Stimulated activated naive CD4-positive, alpha-beta T cell treated with Interleukin-2 at 50 U/mL for 16 hours (primary cell): ENCODE data around the gene THSD4.

ENCODE experiments used
- DNase-seq: peaks from one replicate; lab custom pipeline; 2025; lab: John Stamatoyannopoulos, UW

Gene THSD4

DNA sequence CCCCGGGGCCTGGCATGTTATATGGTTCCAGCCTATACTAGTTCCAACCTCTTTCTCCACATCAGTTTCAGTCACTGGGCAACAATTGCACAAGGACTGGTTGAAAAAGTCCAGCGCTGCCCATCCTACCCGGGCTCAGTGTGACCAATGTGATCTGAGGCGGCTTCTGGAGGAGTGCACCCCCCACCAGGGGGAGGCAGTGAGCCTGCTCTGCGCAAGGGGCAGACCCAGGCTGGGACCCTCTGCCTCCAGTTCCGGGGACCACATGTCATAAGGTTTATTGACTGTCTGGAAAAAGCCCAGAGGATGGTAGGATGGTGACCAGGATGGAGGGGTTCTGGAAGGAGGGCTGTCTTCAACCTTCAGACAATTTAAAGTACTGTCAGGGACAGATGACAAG, 669.4 kb downstream of the THSD4 start:
- DNase-seq, result no peak

- no peak for DNase-seq
These were observed 670.7 kb downstream of the THSD4 start for GRCh38 chr15:71785996-71786395.

- DNase-seq, result no peak
These were observed 671.4 kb downstream of the THSD4 start for GRCh38 chr15:71786673-71787072.

- no peak for DNase-seq
These were observed 673.6 kb downstream of the THSD4 start for GRCh38 chr15:71788646-71789579.

DNA sequence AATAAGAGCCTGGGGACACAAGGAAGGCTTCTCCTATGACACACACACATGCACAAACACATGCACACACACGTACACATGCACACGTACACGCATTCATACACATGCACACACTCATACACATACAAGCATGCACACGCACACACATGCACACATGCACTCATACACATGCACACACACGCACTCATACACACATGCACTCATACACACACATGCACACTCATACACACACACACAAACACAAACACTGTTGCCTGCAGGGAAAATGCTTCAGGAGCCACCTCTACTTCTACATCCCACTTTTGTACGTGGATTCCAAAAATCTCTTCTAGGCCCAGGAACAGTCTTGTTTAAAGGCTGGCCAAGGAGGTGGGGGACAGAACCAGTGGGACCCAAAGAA, 674.3 kb downstream of the THSD4 start:
- DNase-seq, result no peak

- DNase-seq, result no peak
These were observed 674.8 kb downstream of the THSD4 start for GRCh38 chr15:71790081-71790480.

DNA sequence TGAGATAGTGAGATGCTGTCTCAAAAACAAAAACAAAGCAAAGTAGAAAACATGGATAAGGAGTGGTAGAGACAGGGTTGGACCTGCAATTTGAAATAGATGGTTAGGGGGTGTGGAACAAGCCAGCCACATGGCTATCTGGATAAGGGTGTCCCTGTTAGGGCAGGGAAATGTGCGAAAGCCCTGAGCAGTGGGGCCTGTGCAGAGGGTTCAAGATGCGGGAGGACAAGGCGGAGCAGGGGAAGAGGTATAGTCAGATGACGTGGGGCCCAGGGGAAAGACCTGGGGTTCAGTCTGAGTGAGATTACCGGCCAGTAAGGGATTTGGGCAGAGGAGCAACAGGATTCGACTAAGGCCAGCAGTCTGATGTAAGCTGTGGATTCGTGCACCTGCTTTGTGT, 676.7 kb downstream of the THSD4 start:
- DNase-seq, result no peak

GRCh38 chr15:71792521-71792920, 677.2 kb downstream of the THSD4 start:
- DNase-seq, result no peak

DNA sequence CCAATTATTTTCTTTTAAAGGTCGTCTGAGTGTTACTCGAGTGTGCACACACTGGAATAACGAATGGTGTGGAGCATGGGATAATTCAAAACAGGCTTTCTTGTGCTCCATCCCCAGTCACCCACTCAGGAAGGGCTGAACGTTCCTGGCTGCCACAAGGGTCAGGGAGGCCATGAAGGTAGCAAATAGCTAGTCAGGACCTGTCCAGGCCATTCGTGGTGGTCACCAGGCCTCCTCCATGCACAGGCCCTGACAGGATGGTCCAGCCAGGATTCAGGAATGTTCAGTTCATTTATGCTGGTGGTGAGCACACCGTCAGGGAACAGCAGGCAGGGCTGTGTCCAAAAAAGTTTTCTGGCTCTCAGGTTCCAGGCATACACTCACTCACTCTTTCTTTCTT, 683.4 kb downstream of the THSD4 start:
- DNase-seq, result no peak

GRCh38 chr15:71800190-71800589, 684.9 kb downstream of the THSD4 start:
- DNase-seq, result no peak

DNA sequence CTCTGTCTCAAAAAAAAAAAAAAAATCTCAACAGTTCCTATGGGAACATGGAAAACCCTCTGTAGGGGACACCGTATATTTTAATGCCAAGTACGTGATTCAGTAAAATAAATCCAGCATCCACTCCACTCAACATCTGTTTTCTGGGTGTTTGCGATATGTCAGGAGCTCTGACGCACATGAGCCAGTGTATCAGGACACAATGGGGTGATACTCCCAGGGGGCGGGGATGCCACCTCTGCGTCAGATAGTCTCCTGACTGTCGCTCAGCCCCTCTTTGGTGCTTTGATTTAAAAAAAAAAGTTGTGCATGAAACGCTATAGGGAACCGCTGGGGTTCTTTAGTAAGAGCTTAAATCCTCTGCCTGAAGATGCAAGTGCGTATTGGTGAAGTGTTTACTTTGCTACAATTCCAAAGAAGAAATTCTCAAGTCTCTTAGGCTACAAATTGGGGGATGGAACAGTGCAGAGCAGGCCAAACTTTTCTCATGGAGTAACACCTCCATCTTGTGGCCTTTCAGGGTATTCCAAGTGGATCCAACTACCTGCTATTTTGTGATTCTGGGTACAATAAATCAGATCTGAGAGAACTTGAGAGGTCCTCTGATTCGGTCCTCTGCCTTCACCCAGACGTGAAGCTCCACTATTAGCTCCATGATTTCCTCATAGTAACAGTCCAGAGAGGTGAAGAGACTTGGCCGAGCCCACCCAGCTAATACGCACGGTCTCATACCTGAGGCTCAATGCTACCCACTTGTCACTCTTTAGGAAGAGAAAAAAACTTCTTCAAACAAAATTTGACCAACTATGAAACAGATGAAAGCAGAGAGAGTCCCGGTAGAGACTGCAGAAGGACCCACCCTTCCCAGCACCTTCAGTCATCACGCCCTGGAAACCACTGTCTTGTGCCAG, 685.8 kb downstream of the THSD4 start:
- DNase-seq, result no peak

DNA sequence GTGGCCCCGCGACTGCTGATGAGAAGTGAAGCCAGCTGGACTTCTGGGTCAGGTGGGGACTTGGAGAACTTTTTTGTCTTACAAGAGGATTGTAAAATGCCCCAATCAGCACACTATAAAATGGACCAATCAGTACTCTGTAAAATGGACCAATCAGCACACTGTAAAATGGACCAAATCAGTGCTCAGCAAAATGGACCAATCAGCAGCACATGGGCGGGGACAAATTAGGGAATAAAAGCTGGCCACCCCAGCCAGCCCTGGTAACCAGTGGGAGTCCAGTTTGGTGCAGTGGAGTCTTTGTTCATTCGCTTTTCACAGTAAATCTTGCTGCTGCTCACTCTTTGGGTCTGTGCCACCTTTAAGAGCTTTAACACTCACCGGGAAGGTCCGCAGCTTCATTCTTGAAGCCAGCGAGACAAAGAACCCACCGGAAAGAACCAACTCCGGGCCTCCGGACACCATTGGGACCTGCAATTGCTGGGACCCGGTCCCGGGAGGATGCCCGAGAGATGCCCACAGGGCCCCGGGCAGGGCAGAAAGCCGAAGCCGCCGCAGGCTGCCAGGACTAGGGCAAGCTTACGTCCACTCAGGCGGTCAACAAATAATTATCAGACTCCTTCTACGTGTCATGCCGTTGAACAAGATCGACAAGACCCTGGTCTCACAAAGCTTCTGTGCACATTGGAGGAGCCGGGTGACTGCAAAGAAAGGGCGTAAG, 686.8 kb downstream of the THSD4 start:
- no peak for DNase-seq

DNA sequence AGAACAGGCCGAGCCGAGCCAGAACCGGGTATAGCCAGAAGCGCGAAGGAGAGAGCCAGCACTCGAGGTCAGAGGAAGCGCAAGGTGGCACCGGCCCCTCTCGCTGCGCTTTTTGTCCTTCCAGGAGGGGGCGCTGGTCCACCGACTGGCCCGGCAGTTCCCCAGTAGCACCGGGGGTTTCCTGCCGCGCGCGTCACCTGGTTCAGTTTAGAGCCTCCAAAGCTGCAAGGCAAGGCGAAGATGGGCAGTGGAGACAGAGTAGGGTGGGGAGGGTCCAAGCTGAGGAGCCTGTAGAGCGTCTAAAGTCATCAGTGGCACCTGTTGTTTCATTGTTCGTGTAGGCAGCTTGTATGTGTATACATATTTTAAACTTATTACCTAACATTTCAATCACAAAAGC, 687.5 kb downstream of the THSD4 start:
- DNase-seq, result no peak

- no peak for DNase-seq
These were observed 689.0 kb downstream of the THSD4 start for GRCh38 chr15:71804226-71804625.

GRCh38 chr15:71804695-71805470, 689.6 kb downstream of the THSD4 start:
- no peak for DNase-seq

DNA sequence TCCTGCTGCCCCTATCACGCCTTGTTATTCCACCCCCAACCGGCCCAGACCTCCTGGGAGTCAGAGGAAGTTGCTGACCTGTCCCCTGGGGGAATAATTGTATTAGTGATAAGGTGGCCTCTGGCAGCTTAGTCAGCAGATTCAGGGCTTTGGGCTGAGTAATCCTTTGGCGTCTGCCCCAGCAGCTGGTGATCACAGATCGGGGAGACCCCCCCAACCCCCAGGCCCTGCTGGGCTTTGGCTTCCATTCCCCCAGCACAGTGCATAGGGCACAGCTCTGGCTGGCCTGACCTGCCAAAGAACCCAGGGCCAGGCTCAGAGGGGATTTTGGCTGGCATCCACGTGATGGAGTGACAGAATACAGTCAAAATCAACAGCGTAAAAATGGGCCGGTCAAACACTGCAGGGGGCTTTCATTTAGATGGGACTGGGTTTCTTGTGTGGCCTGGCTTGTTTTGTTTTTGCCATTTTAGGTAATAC, 691.2 kb downstream of the THSD4 start:
- no peak for DNase-seq

DNA sequence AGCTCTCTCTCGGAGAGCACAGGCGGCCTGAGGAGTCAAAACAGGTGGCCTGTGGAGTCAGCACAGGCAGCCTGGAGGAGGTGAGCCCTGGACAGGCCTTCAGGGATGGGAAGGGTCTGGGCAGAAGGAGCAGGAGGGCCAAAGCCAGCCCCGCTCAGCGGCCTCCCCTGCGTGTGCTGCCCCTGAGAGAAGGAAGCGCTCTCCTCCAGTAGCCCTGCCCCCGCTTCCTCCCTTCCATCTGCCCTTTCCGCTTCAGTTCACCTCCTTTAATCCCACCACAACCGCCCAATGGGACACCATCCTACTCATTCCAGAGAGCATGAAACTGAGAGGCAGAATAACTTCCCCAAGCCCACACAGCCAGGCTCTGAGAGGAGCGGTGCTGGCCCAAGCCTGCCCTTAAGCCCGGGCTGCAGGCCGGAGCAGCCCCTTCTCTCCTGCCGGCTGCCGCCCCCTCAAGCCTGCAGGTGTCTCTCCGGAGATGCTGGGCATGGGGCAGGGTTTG, 691.9 kb downstream of the THSD4 start:
- DNase-seq, result no peak

DNA sequence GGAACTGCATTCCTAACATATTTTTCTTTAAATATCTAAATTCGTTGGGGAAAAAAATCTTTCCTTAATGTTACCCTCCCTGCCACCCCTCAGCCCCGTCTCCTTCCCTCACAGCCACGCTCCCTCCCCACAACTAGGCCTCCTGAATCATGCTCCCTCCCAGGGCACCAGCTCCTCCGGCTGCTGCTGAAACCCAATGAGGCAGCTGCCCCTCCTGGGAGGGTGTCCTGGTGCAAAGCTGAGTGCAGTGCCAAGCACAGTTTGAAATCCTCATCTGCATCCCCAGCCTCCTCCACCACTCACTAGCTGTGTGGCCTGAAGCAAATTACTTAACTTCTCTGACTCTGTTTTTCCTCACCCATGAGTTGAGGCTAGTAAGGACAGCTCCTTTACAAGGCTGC, 692.4 kb downstream of the THSD4 start:
- no peak for DNase-seq

DNA sequence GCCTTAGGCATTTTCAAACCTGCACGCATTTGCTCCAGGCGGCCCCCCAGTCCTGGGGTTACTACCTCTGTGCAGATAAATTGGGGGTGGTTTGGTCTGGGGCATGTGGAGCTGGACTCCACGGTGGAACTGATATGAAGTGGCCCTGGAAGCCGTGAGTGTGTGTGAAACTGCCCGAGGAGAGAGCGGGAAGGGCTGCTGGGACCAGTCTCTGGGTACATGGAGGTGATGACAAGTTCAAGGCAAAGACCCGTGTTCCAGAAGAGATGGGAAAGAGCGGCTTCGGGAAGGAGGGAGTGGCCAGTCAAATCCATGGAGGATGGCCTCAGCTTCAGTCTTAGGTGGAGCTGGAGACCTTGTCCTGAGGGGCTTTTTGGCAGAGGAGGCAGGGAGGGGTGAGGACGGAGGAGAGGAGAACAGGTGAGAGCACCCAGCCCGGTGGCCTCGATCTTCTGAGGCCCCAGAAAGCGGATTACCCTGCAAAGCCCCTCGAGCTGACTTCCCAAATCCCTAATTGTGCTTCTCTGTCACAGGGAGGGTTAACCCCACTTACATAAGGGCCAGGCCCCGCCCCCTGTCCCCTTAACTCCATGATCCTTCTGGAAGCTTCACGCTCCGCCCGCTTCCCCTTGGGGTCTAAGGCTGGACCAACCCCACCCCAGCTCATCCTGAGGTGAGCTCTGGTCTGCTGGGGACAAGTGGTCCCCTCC, 693.2 kb downstream of the THSD4 start:
- no peak for DNase-seq

GRCh38 chr15:71809346-71809745, 694.1 kb downstream of the THSD4 start:
- no peak for DNase-seq
